MM.1S (cell line): ENCODE measurements around the gene DUOX2.
A peak's percentile ranks its signal among the peaks of the same experiment; 100 is the strongest.
"Not testable (repeated sequence)": the region's sequence is repeated elsewhere in the genome, so short reads cannot be mapped to it uniquely, and the experiment has no call there.

Experiments used
- DNase-seq: peaks from one replicate; pipeline ENCODE4 v3.0.0-alpha.2; 2015
- H2AFZ ChIP-seq: fragments of 300-600 bp; sonication (generic); 2 replicates; pipeline ENCODE4 v1.6.0; 2016; ENCODE audit warnings: antibody characterized with exemption, low read length
- H3F3A ChIP-seq: fragments of 300-600 bp; sonication (generic); 2 replicates; pipeline ENCODE4 v1.6.1; 2016; ENCODE audit warnings: mild to moderate bottlenecking, antibody characterized with exemption, low read length, moderate library complexity, mixed read lengths; ENCODE audit not compliant: insufficient read depth
- H3K27ac ChIP-seq: fragments of 300-600 bp; sonication (generic); 2 replicates; pipeline ENCODE4 v1.5.1; 2016; ENCODE audit warnings: mild to moderate bottlenecking, low read length
- H3K27me3 ChIP-seq: fragments of 300-600 bp; sonication (generic); replicated peaks from 2 replicates; pipeline ENCODE4 v1.6.0; 2016; ENCODE audit warnings: low read length; ENCODE audit not compliant: insufficient read depth
- H3K36me3 ChIP-seq: fragments of 300-600 bp; sonication (generic); replicated peaks from 2 replicates; pipeline ENCODE4 v1.6.1; 2016; ENCODE audit warnings: mild to moderate bottlenecking, low read length, mixed read lengths; ENCODE audit not compliant: insufficient read depth
- H3K4me1 ChIP-seq: fragments of 300-600 bp; sonication (generic); 2 replicates; pipeline ENCODE4 v1.6.1; 2016; ENCODE audit warnings: low read length, mixed read lengths
- H3K4me2 ChIP-seq: fragments of 300-600 bp; sonication (generic); 2 replicates; pipeline ENCODE4 v1.6.0; 2016; ENCODE audit warnings: low read depth, low read length
- H3K4me3 ChIP-seq: fragments of 300-600 bp; sonication (generic); 2 replicates; pipeline ENCODE4 v1.5.1; 2016; ENCODE audit warnings: low read length, mixed read lengths
- H3K79me2 ChIP-seq: fragments of 300-600 bp; sonication (generic); 2 replicates; pipeline ENCODE4 v1.6.1; 2016; ENCODE audit warnings: mixed run types, low read length, mixed read lengths
- H3K9ac ChIP-seq: fragments of 300-600 bp; sonication (generic); 2 replicates; pipeline ENCODE4 v1.6.1; 2016; ENCODE audit warnings: low read length, mixed read lengths
- H3K9me2 ChIP-seq: fragments of 300-600 bp; sonication (generic); replicated peaks from 2 replicates; pipeline ENCODE4 v1.6.1; 2016; ENCODE audit warnings: mild to moderate bottlenecking, low read length, mixed read lengths; ENCODE audit not compliant: insufficient read depth
- H3K9me3 ChIP-seq: fragments of 300-600 bp; sonication (generic); replicated peaks from 2 replicates; pipeline ENCODE4 v1.6.1; 2016; ENCODE audit warnings: mild to moderate bottlenecking, low read length, mixed read lengths; ENCODE audit not compliant: insufficient read depth
- H4K20me1 ChIP-seq: fragments of 300-600 bp; sonication (generic); 2 replicates; pipeline ENCODE4 v1.6.1; 2016; ENCODE audit warnings: mild to moderate bottlenecking, low read length, moderate library complexity, mixed read lengths; ENCODE audit not compliant: insufficient read depth
- EZH2 ChIP-seq: fragments of 300-600 bp; sonication (generic); optimal IDR thresholded peaks from 2 replicates; pipeline ENCODE3; 2017; ENCODE audit warnings: low read depth, mild to moderate bottlenecking, antibody characterized with exemption, low read length, mixed read lengths
- EZH2phosphoT487 ChIP-seq: fragments of 300-600 bp; sonication (generic); IDR thresholded peaks from 2 replicates; pipeline ENCODE4 v1.6.1; 2018; ENCODE audit warnings: antibody characterized with exemption, low read length
- TF ChIP-seq, protein P1 (sequence below): fragments of 300-600 bp; sonication (generic); IDR thresholded peaks from 2 replicates; pipeline ENCODE4 v1.5.1; 2016; ENCODE audit warnings: antibody characterized with exemption, low read length, mixed read lengths

The DUOX2 gene

DNA sequence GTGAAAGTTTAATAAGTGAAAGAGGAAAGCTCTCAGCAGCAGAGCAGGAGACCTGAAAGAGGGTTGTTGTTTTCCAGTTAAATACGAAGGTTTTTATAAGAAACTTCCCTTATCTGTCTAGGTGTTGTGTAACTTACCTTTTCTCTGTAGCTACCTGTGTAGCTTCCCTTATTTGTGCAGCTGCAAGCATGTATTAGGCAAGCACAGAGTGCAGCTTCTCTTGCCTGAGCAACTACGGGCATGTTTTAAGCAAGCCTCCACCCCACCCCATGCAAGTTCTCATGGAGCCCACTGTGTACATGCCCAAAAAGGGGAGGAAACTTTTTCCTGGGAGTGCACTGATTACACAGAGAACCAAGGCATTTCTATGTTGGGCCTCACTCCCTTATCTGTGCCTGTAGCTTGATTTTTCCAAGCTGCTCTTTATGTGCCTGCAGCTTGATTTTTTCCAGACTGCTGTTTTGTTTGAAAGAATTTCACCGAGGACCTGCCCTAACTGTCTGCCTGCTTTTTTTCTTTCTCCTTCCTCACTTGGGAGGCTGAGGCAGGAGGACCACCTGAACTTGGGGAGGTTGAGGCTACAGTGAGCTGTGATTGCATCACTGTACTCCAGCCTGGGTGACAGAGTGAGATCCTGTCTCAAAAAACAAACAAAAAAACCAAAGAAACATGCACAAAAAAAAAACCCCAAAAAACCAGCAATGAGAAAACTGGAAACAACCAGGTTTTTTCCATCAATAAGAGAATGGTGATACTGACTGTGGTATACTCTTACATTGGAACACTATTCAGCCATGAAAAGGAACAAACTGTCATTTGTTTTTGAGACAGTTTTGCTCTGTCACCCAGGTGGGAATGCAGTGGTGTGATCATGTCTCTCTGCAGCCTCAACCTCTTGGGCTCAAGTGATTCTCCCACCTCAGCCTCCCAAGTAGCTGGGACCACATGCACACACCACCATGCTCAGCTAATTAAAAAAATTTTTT is 55.0 kb downstream of the DUOX2 start:
- H4K20me1 ChIP-seq, H3K27ac ChIP-seq, H3K9me2 ChIP-seq, H3K27me3 ChIP-seq, H3K9ac ChIP-seq, H3K79me2 ChIP-seq, H3F3A ChIP-seq, H3K9me3 ChIP-seq, H3K36me3 ChIP-seq, H2AFZ ChIP-seq, H3K4me3 ChIP-seq, H3K4me1 ChIP-seq, DNase-seq, H3K4me2 ChIP-seq: not testable (repeated sequence)

DNA sequence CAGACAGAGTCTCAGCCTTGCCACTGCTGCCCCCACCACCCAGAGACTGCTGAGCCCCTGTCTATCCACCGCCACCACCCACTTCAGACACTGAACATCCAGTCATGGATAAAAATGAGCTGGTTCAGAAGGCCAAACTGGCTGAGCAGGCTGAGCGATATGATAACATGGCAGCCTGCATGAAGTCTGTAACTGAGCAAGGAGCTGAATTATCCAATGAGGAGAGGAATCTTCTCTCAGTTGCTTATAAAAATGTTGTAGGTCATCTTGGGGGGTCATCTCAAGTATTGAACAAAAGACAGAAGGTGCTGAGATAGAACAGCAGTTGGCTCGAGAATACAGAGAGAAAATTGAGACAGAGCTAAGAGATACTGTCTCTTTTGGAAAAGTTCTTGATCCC is 61.3 kb downstream of the DUOX2 start:
- H3K4me1 ChIP-seq, H3F3A ChIP-seq, H3K4me3 ChIP-seq, H3K79me2 ChIP-seq, DNase-seq, H4K20me1 ChIP-seq, H3K4me2 ChIP-seq, H3K27me3 ChIP-seq, H3K9me3 ChIP-seq, H3K36me3 ChIP-seq, H3K9me2 ChIP-seq, H2AFZ ChIP-seq, H3K9ac ChIP-seq, H3K27ac ChIP-seq: not testable (repeated sequence)

DNA sequence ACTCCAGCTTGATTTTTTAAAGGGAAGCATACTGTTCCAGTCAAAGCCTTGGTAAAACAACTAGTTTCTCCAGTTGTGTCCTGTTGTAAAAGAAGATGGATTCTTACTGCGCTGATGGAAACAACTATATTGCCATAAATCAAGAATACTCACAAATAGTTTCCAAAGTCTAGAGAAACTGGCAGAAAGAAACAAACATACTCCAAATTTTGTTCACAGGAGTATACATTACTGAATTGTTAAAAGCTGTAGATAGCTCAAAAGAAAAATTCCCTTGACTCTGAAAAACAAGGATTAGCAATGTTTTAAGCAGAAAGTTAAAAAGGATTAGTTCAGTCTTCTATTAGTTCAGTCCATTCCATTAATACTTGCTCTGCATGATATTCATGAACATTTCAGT is 63.4 kb downstream of the DUOX2 start:
- H3K9ac ChIP-seq: no peak overlapping the region
- no peak overlapping the region for H3K27ac ChIP-seq
- H3F3A ChIP-seq: no peaks in the 10 kb centered on the region
- H3K4me2 ChIP-seq: no peak overlapping the region
- no peaks in the 10 kb centered on the region for H4K20me1 ChIP-seq
- no peaks in the 10 kb centered on the region for H3K9me2 ChIP-seq
- no peak for DNase-seq
- no peaks in the 10 kb centered on the region for H3K79me2 ChIP-seq
- no peaks in the 10 kb centered on the region for H3K27me3 ChIP-seq
- no peaks in the 10 kb centered on the region for H3K36me3 ChIP-seq
- H3K4me3 ChIP-seq: no peak overlapping the region
- H3K4me1 ChIP-seq: no peaks in the 10 kb centered on the region
- no peak overlapping the region for H2AFZ ChIP-seq
- TF ChIP-seq EZH2phosphoT487 (no peak), EZH2 (no peak)
- TF ChIP-seq, protein P1, sequence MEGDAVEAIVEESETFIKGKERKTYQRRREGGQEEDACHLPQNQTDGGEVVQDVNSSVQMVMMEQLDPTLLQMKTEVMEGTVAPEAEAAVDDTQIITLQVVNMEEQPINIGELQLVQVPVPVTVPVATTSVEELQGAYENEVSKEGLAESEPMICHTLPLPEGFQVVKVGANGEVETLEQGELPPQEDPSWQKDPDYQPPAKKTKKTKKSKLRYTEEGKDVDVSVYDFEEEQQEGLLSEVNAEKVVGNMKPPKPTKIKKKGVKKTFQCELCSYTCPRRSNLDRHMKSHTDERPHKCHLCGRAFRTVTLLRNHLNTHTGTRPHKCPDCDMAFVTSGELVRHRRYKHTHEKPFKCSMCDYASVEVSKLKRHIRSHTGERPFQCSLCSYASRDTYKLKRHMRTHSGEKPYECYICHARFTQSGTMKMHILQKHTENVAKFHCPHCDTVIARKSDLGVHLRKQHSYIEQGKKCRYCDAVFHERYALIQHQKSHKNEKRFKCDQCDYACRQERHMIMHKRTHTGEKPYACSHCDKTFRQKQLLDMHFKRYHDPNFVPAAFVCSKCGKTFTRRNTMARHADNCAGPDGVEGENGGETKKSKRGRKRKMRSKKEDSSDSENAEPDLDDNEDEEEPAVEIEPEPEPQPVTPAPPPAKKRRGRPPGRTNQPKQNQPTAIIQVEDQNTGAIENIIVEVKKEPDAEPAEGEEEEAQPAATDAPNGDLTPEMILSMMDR: no peak
- no peaks in the 10 kb centered on the region for H3K9me3 ChIP-seq

DNA sequence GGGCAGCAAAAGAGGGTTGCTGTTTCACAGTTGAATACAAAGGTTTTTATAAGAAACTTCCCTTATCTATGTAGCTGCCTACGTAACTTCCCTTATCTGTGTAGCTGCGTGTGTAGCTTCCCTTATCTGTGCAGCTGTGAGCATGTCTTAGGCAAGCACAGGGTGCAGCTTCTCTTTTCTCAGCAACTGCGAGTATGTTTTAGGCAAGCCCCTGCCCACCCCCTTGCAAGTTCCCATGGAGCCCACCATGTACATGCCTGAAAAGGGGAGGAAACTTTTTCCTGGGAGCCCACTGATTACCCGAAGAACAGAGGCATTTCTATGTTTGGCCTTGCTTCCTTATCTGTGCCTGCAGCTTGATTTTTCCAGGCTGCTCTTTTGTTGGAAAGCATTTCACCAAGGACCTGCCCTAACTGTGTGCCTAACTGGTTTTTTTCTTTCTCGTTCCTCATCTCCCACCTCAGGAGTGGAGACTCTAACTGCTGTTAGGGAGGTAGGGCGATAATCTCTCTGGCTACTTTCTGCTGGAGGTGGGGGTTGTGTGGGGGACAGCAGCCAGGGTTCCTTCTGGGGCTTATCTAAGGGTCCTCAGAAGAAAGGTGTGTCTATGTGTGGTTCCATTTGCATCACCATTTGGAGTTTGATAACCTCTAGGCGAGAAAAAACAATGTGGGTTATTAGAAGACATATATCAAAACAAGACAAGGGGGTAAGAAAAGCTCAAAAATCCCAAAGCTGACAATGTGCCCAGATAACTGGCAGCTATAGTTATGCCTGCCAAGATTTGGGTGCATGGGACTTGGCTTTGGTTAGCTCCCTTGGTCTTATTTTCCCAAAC is 65.0 kb downstream of the DUOX2 start:
- peak overlapping the region; percentile 5; the same call in 1 of the 2 replicates for H3K4me2 ChIP-seq
- H3K27ac ChIP-seq: peak overlapping the region; percentile 31; the same call in 1 of the 2 replicates
- H3K4me3 ChIP-seq: no peak overlapping the region
- DNase-seq: peak; percentile 7
- no peak overlapping the region for H2AFZ ChIP-seq
- H3K9ac ChIP-seq: no peak overlapping the region
- no peaks in the 10 kb centered on the region for H3K36me3 ChIP-seq
- TF ChIP-seq, protein P1: no peak
- TF ChIP-seq EZH2 (no peak), EZH2phosphoT487 (no peak)
- no peaks in the 10 kb centered on the region for H3F3A ChIP-seq
- H3K9me2 ChIP-seq: no peaks in the 10 kb centered on the region
- no peaks in the 10 kb centered on the region for H3K4me1 ChIP-seq
- H3K27me3 ChIP-seq: no peaks in the 10 kb centered on the region
- H3K9me3 ChIP-seq: no peaks in the 10 kb centered on the region
- H3K79me2 ChIP-seq: no peaks in the 10 kb centered on the region
- no peaks in the 10 kb centered on the region for H4K20me1 ChIP-seq

DNA sequence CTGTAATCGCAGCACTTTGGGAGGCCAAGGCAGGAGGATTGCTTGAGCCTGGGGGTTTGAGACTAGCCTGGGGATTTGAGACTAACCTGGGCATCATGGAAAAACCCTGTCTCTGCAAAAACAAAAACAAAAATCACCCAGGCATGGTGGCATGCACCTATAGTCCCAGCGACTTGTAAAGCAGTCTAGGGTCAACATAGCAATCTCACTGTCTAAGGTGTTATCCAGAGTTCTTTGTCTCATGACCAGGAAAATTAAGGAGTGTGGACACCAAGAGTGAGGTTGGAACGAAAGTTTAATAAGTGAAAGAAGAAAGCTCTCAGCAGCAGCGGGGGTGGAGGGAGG is 65.6 kb downstream of the DUOX2 start:
- not testable (repeated sequence) for DNase-seq, H3F3A ChIP-seq, H3K4me2 ChIP-seq, H3K9me2 ChIP-seq, H3K4me1 ChIP-seq, H2AFZ ChIP-seq, H3K36me3 ChIP-seq, H4K20me1 ChIP-seq, H3K4me3 ChIP-seq, H3K9me3 ChIP-seq, H3K27me3 ChIP-seq, H3K79me2 ChIP-seq, H3K9ac ChIP-seq
- H3K27ac ChIP-seq: peak overlapping the region; percentile 11; the same call in 1 of the 2 replicates

DNA sequence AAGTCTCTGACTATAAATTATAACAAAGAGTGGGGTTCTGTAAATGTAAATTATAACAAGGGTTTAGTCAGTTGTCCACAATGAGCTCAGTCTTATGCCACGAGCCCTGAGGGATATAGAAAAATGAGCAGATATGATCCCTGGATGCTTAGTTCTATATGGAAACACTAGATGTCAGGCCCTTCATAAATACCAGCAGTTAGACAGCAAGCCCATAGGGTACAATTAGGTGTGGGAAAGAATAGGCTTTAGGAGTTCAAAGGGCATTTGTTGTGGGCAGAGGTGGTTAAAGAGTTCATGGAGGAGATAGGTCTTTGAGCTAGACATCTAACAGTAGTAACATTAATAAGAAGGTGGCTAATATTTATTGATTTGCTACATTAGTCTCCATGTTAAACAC is 69.7 kb downstream of the DUOX2 start:
- not testable (repeated sequence) for H2AFZ ChIP-seq, H3K9ac ChIP-seq, H4K20me1 ChIP-seq, H3K4me1 ChIP-seq, H3K9me2 ChIP-seq, H3K79me2 ChIP-seq, H3K4me3 ChIP-seq, H3K27ac ChIP-seq, H3K9me3 ChIP-seq, H3K36me3 ChIP-seq, H3K27me3 ChIP-seq, DNase-seq, H3K4me2 ChIP-seq, H3F3A ChIP-seq
